ENCODE data around the gene RDH16.
A peak's percentile ranks its signal among the peaks of the same experiment; 100 is the strongest.

RDH16 gene

GRCh38 chr12:56957229-56958052, at the start of gene RDH16:
Gene RDH16, minus strand, starts transcription at chr12:56957608. Its CDS starts 146 bp downstream, at chr12:56957462.
- DNase-seq, result no peak

GRCh38 chr12:57006809-57007475, 49.5 kb upstream of the RDH16 start:
- peak; percentile 57 for DNase-seq

GRCh38 chr12:57005980-57006808, 48.8 kb upstream of the RDH16 start, which contains the start of gene ZBTB39:
Gene ZBTB39, minus strand, starts transcription at chr12:57006546. Its CDS starts 1,629 bp downstream, at chr12:57004917.
- DNase-seq, result peak; percentile 71

- DNase-seq, result no peak
Observed at GRCh38 chr12:57004651-57005050, 47.2 kb upstream of the RDH16 start.

GRCh38 chr12:57003395-57003794, 46.0 kb upstream of the RDH16 start:
- no peak for DNase-seq

- peak; percentile 80 for DNase-seq
Observed at GRCh38 chr12:57001448-57001906, 44.1 kb upstream of the RDH16 start.

GRCh38 chr12:57000393-57000792, 43.0 kb upstream of the RDH16 start:
- DNase-seq, result no peak

- DNase-seq, result no peak
Observed at GRCh38 chr12:56999456-56999855, 42.0 kb upstream of the RDH16 start.

GRCh38 chr12:56998981-56999380, 41.6 kb upstream of the RDH16 start:
- no peak for DNase-seq

- DNase-seq, result no peak
Observed at GRCh38 chr12:56998316-56998715, 40.9 kb upstream of the RDH16 start.

GRCh38 chr12:56996793-56997545, 39.6 kb upstream of the RDH16 start:
- no peak for DNase-seq

- no peak for DNase-seq
Observed at GRCh38 chr12:56995930-56996496, 38.6 kb upstream of the RDH16 start.

- no peak for DNase-seq
Observed at GRCh38 chr12:56995201-56995929, 38.0 kb upstream of the RDH16 start.

GRCh38 chr12:56994231-56994746, 36.9 kb upstream of the RDH16 start:
- DNase-seq, result no peak

- no peak for DNase-seq
Observed at GRCh38 chr12:56993346-56993745, 35.9 kb upstream of the RDH16 start.

GRCh38 chr12:56991319-56992246, 34.2 kb upstream of the RDH16 start:
- DNase-seq, result no peak

- DNase-seq, result no peak
Observed at GRCh38 chr12:56990648-56991318, 33.4 kb upstream of the RDH16 start.

- no peak for DNase-seq
Observed at GRCh38 chr12:56989861-56990610, 32.6 kb upstream of the RDH16 start.
